Measurements from ENCODE around the gene C16orf96.

DNA sequence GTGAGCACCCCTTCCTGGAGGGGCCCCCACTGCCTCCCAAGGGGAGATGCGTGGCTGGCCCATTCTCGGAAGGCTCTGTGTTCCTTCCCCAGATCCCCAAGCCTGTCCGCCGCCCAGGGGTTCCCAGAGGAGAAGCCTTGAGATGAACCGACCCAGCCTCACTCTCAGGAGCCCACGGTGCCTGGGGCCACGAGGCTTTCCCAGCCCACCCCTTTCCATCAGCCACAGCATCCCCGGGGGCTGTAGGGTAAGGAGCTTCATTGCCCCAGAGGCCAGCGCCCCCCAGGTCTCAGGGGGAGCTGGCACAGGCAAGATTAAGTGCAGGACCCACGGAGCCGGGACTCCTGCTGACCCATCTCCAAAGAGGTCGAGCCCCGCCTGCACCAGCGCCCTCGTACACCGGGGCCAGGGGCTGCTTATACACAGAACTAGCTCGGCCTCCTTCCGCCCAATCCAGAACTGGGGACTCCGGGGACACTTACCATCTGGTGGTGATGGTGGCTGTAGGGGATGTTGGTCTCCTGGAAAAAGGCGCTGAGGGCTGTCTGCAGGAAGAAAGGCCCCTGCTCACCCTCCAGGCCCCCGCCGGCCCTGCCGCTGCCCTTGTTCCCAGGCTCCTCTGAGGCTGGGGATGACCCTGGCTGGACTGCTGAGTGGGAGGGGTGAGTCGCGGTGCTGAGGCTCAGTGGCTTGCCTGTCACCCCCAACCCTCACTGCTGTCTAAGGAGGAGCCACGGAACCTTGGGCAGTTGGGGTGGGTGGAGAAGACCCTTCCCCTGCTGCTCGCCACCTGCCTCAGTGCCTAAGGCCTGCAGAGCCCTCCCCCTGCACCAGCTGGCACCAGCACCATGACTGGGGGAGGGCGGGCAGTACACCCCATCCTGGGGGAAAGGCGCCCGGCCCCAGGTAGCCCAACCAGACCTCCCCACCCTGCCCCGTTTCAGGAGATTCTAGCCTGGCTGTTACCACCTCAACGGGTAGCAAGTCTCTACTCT, 54.2 kb downstream of the C16orf96 start:
- TF ChIP-seq, protein P1, sequence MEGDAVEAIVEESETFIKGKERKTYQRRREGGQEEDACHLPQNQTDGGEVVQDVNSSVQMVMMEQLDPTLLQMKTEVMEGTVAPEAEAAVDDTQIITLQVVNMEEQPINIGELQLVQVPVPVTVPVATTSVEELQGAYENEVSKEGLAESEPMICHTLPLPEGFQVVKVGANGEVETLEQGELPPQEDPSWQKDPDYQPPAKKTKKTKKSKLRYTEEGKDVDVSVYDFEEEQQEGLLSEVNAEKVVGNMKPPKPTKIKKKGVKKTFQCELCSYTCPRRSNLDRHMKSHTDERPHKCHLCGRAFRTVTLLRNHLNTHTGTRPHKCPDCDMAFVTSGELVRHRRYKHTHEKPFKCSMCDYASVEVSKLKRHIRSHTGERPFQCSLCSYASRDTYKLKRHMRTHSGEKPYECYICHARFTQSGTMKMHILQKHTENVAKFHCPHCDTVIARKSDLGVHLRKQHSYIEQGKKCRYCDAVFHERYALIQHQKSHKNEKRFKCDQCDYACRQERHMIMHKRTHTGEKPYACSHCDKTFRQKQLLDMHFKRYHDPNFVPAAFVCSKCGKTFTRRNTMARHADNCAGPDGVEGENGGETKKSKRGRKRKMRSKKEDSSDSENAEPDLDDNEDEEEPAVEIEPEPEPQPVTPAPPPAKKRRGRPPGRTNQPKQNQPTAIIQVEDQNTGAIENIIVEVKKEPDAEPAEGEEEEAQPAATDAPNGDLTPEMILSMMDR (tag by site-specific recombination; IDR thresholded peaks at IDR 0.05) = no peak
- TF ChIP-seq ZNF114 (tag by site-specific recombination; IDR thresholded peaks at IDR 0.05) (no peak), ZNF121 (tag by site-specific recombination; IDR thresholded peaks at IDR 0.05) (no peak), TRIM28 (IDR thresholded peaks at IDR 0.05; ENCODE audit: borderline replicate concordance, low read length) (no peak)
- TF ChIP-seq, protein P2, sequence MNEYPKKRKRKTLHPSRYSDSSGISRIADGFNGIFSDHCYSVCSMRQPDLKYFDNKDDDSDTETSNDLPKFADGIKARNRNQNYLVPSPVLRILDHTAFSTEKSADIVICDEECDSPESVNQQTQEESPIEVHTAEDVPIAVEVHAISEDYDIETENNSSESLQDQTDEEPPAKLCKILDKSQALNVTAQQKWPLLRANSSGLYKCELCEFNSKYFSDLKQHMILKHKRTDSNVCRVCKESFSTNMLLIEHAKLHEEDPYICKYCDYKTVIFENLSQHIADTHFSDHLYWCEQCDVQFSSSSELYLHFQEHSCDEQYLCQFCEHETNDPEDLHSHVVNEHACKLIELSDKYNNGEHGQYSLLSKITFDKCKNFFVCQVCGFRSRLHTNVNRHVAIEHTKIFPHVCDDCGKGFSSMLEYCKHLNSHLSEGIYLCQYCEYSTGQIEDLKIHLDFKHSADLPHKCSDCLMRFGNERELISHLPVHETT (tag by site-specific recombination; IDR thresholded peaks at IDR 0.05) = no peak
- TF ChIP-seq, protein P3, sequence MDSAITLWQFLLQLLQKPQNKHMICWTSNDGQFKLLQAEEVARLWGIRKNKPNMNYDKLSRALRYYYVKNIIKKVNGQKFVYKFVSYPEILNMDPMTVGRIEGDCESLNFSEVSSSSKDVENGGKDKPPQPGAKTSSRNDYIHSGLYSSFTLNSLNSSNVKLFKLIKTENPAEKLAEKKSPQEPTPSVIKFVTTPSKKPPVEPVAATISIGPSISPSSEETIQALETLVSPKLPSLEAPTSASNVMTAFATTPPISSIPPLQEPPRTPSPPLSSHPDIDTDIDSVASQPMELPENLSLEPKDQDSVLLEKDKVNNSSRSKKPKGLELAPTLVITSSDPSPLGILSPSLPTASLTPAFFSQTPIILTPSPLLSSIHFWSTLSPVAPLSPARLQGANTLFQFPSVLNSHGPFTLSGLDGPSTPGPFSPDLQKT (IDR thresholded peaks at IDR 0.05; ENCODE audit: borderline replicate concordance, low read depth, low read length) = no peak

All from HEK293 (cell line).